Measurements from ENCODE around the gene SPRED1. TPM values are rescaled to one million over a fixed set of nuclear protein-coding genes. Genes with fewer than 3 reads are reported as not detected.
A peak's percentile ranks its signal among the peaks of the same experiment; 100 is the strongest.

Gene SPRED1
- total RNA-seq, 4 donors from 2014 or later = 11.8 to 30.0 (median 19.7) TPM

DNA sequence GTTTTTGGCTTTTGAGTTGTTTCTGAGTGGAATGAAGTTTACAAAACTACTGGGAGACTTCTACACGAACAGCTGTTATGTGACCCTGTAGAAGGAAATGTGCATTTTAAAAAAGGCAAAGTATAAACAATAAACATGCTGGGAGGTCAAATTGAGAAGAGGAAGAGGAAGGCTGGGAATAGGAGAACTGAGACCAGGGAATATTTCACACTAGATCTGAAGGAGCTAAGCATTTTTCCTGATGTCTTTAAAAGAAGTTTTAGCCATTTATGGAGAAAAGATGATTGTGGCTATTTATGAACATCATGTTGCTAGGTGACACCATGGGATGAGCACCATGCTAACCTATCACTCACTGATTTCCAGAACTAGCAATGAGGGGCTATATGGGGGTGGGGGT is 125.0 kb downstream of the SPRED1 start:
- Histone ChIP-seq H3K9me3 (no peaks in the 10 kb centered on the region), H3K4me3 (no peak overlapping the region), H3K27ac (no peak overlapping the region), H3K36me3 (no peaks in the 10 kb centered on the region), H3K4me1 (peaks cover 0 to 25% (median 0%) of the 10 kb centered on the region in 3 donors), H3K27me3 (no peaks in the 10 kb centered on the region)
- ATAC-seq = no peak
- 17 to 33% methylated on average over 1 of the region's 1 CpG for whole genome bisulfite sequencing, 2 donors (ENCODE audit: low coverage in 1 of 2)
- TF ChIP-seq POLR2A (IDR thresholded peaks at IDR 0.05) (no peak), EP300 (IDR thresholded peaks at IDR 0.05) (no peak), POLR2AphosphoS5 (IDR thresholded peaks at IDR 0.05) (no peak)
- TF ChIP-seq, protein P1, sequence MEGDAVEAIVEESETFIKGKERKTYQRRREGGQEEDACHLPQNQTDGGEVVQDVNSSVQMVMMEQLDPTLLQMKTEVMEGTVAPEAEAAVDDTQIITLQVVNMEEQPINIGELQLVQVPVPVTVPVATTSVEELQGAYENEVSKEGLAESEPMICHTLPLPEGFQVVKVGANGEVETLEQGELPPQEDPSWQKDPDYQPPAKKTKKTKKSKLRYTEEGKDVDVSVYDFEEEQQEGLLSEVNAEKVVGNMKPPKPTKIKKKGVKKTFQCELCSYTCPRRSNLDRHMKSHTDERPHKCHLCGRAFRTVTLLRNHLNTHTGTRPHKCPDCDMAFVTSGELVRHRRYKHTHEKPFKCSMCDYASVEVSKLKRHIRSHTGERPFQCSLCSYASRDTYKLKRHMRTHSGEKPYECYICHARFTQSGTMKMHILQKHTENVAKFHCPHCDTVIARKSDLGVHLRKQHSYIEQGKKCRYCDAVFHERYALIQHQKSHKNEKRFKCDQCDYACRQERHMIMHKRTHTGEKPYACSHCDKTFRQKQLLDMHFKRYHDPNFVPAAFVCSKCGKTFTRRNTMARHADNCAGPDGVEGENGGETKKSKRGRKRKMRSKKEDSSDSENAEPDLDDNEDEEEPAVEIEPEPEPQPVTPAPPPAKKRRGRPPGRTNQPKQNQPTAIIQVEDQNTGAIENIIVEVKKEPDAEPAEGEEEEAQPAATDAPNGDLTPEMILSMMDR (IDR thresholded peaks at IDR 0.05) = no peak

DNA sequence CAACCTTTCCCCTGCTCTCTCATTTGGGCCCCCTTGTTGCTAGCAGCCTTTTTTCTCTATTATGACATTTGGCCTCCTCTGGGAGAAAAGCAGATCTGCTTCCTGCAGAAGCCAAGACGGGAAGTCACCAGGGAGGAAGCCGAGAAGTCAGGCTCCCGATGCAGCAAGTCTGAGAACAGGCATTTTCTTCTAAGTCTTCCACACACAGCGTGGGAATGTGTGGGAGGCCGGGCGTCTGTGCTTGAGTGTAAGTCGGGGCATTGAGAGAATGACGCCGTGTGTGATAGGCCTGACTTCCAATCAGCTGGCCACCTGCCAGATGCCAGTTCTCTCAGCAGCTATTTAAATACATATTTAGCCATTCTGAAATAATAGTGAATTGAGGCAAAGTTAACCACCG is 125.5 kb downstream of the SPRED1 start:
- H3K27me3 ChIP-seq = no peaks in the 10 kb centered on the region
- no peaks in the 10 kb centered on the region for H3K36me3 ChIP-seq
- no peak overlapping the region for H3K27ac ChIP-seq
- H3K9me3 ChIP-seq = no peaks in the 10 kb centered on the region
- TF ChIP-seq POLR2AphosphoS5 (IDR thresholded peaks at IDR 0.05) = no peak
- no peak for TF ChIP-seq POLR2A (IDR thresholded peaks at IDR 0.05)
- TF ChIP-seq, protein P1 (IDR thresholded peaks at IDR 0.05) = no peak
- TF ChIP-seq EP300 (IDR thresholded peaks at IDR 0.05) = no peak
- peak; percentile 34 for ATAC-seq
- peaks cover 0 to 25% (median 0%) of the 10 kb centered on the region in 3 donors for H3K4me1 ChIP-seq
- no peak overlapping the region for H3K4me3 ChIP-seq
- WGBS, 2 donors (ENCODE audit: low coverage in 1 of 2) = 15 to 28% methylated on average over 1 to 4 of the region's 10 CpGs

DNA sequence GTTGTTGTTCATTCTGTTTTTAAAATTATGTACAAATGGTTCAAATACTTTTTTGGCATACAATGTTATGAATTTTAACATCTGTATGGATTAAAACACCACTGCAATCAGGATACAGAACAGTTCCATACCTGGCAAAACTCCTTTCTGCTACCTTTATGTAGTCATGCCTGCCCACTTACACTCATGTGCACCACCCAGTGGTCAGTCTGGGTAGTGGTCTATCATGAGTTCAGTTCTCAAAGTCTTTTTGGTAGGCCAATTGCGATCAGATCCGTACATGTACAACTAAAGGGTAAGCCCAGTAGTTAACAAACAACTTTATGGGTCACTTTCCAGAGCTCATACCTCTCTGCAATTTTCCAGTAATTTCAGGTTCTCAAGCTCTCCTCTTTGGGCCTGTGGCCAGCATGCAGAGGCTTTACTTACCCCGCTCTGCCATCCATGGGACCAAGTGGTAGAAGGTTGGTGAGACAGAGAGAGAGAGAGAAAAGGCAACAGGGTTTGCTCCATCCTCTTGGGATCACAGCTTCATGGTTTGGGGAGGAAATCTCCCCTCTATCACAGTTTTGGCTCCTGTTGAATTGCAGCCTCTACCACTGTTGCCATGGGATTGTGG is 137.4 kb downstream of the SPRED1 start:
- no peak overlapping the region for H3K27ac ChIP-seq
- H3K4me1 ChIP-seq = no peaks in the 10 kb centered on the region
- TF ChIP-seq, protein P1 (IDR thresholded peaks at IDR 0.05) = peak; percentile 60 to 79 (median 69)
- TF ChIP-seq POLR2AphosphoS5 (IDR thresholded peaks at IDR 0.05) = no peak
- no peak overlapping the region for H3K4me3 ChIP-seq
- H3K36me3 ChIP-seq = no peaks in the 10 kb centered on the region
- H3K9me3 ChIP-seq = peaks cover 0 to 4% (median 0%) of the 10 kb centered on the region in 3 donors
- WGBS, 2 donors (ENCODE audit: low coverage in 1 of 2) = 49 to 50% methylated on average over 2 of the region's 3 CpGs
- H3K27me3 ChIP-seq = no peaks in the 10 kb centered on the region
- peak; percentile 28 for ATAC-seq

DNA sequence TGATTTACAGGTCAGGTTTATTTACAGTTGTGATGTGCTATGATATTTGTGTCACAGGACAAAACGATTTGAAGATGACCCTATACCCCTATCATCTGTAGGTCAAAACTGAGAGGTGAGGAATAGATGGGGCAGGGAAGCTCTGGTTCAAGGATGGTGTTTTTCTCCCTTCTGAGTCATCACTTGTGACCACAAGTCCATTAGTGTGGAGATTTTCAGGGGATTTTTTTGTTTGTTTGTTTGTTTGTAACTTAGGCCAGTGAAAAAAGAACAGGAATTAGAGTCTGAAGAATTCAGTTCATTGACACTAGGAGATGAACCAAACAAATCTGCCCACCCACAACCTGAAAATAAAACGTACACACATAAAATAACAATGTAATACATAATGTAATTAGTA is 138.6 kb downstream of the SPRED1 start:
- H3K9me3 ChIP-seq = no peaks in the 10 kb centered on the region
- 51 to 88% methylated on average over 2 of the region's 2 CpGs for WGBS, 2 donors (ENCODE audit: low coverage in 1 of 2)
- TF ChIP-seq POLR2A (IDR thresholded peaks at IDR 0.05) (no peak), POLR2AphosphoS5 (IDR thresholded peaks at IDR 0.05) (no peak), EP300 (IDR thresholded peaks at IDR 0.05) (no peak)
- TF ChIP-seq, protein P1 (IDR thresholded peaks at IDR 0.05) = no peak
- H3K36me3 ChIP-seq = no peaks in the 10 kb centered on the region
- H3K27me3 ChIP-seq = no peaks in the 10 kb centered on the region
- H3K4me1 ChIP-seq = no peaks in the 10 kb centered on the region
- no peak overlapping the region for H3K4me3 ChIP-seq
- no peak overlapping the region for H3K27ac ChIP-seq
- no peak for ATAC-seq

DNA sequence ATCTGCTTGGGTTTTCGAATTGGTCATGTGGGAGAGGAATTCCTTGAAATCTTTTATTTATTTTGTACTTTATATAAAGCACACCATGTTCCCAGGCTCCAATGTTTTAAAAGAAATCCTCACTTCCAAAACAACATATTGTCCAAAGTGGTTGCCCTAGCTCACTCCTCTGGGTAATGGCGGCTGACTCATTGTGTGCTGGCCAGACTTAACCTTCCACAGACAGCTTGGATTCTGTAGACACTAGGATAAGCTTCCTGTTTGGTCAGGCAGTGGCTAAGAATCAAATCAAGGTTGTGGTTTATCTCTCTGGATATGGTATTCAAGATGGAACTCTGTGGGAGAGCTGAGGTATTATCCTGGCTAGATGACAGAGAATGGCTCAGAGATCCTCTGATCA is 145.5 kb downstream of the SPRED1 start:
- 59 to 81% methylated on average over 2 of the region's 2 CpGs for WGBS, 2 donors (ENCODE audit: low coverage in 1 of 2)
- H3K36me3 ChIP-seq = no peaks in the 10 kb centered on the region
- H3K4me1 ChIP-seq = peaks cover 0 to 8% (median 0%) of the 10 kb centered on the region in 3 donors
- ATAC-seq = peak; percentile 87
- H3K27ac ChIP-seq = peak overlapping the region in 1 of 4 donors; percentile 38
- no peaks in the 10 kb centered on the region for H3K9me3 ChIP-seq
- H3K4me3 ChIP-seq = no peak overlapping the region
- H3K27me3 ChIP-seq = peaks cover 5% of the 10 kb centered on the region
- TF ChIP-seq EP300 (IDR thresholded peaks at IDR 0.05) (no peak), POLR2AphosphoS5 (IDR thresholded peaks at IDR 0.05) (peak; percentile 45), POLR2A (IDR thresholded peaks at IDR 0.05) (no peak)
- TF ChIP-seq, protein P1 (IDR thresholded peaks at IDR 0.05) = no peak
